ENCODE measurements around the gene RASSF1. TPM values are rescaled to one million over a fixed set of nuclear protein-coding genes. Genes with fewer than 3 reads are reported as not detected.

RASSF1 gene
- total RNA-seq, 1 donor from 2014 or later, result 26.5 TPM

GRCh38 chr3:50388720-50389413 is 48.2 kb upstream of the RASSF1 start:
- Histone ChIP-seq H3K9me3 (ENCODE audit: insufficient read depth, low read depth, low read length) (no peaks in the 10 kb centered on the region), H3K4me1 (ENCODE audit: insufficient read depth, low read length) (peaks cover 8% of the 10 kb centered on the region), H3K79me2 (ENCODE audit: insufficient read depth, low read length) (no peaks in the 10 kb centered on the region), H3K4me2 (ENCODE audit: low read length) (no peak overlapping the region), H4K20me1 (ENCODE audit: insufficient read depth, low read length) (no peaks in the 10 kb centered on the region), H3K4me3 (ENCODE audit: insufficient read depth, low read depth, low read length) (no peak overlapping the region), H3K27ac (ENCODE audit: low read depth, low read length) (no peak overlapping the region), H3K9ac (ENCODE audit: low read length) (no peak overlapping the region), H2AFZ (ENCODE audit: low read depth, low read length) (no peak overlapping the region), H3K27me3 (ENCODE audit: insufficient read depth, low read length) (no peaks in the 10 kb centered on the region), H3K36me3 (ENCODE audit: insufficient read depth, low read length) (no peaks in the 10 kb centered on the region)
- Mint-ChIP-seq H3K4me1 (ENCODE audit: low read depth, unreplicated experiment) (peaks cover 2% of the 10 kb centered on the region), H3K4me3 (ENCODE audit: unreplicated experiment) (no peak overlapping the region), H3K27ac (ENCODE audit: unreplicated experiment) (no peak overlapping the region), H3K36me3 (ENCODE audit: low read depth, unreplicated experiment) (no peaks in the 10 kb centered on the region), H3K9me3 (ENCODE audit: unreplicated experiment) (no peaks in the 10 kb centered on the region), H3K27me3 (ENCODE audit: low read depth, unreplicated experiment) (peaks cover 29% of the 10 kb centered on the region)
- TF ChIP-seq EZH2 (IDR thresholded peaks at IDR 0.05; ENCODE audit: insufficient read depth, low read length), result no peak
- TF ChIP-seq, protein P1, sequence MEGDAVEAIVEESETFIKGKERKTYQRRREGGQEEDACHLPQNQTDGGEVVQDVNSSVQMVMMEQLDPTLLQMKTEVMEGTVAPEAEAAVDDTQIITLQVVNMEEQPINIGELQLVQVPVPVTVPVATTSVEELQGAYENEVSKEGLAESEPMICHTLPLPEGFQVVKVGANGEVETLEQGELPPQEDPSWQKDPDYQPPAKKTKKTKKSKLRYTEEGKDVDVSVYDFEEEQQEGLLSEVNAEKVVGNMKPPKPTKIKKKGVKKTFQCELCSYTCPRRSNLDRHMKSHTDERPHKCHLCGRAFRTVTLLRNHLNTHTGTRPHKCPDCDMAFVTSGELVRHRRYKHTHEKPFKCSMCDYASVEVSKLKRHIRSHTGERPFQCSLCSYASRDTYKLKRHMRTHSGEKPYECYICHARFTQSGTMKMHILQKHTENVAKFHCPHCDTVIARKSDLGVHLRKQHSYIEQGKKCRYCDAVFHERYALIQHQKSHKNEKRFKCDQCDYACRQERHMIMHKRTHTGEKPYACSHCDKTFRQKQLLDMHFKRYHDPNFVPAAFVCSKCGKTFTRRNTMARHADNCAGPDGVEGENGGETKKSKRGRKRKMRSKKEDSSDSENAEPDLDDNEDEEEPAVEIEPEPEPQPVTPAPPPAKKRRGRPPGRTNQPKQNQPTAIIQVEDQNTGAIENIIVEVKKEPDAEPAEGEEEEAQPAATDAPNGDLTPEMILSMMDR (IDR thresholded peaks at IDR 0.05; ENCODE audit: insufficient read depth, low read depth, low read length), result no peak
- FAIRE-seq (no peak), DNase-seq (ENCODE audit: low read depth) (peak; percentile 34)

- no peaks in the 10 kb centered on the region for H3K79me2 ChIP-seq (ENCODE audit: insufficient read depth, low read length)
Measured at GRCh38 chr3:50388016-50388719, 47.5 kb upstream of the RASSF1 start.

More at GRCh38 chr3:50388016-50388719, 47.5 kb upstream of the RASSF1 start:
- H3K4me1 Mint-ChIP-seq (ENCODE audit: low read depth, unreplicated experiment), result peaks cover 2% of the 10 kb centered on the region
- Histone ChIP-seq H4K20me1 (ENCODE audit: insufficient read depth, low read length) (no peaks in the 10 kb centered on the region), H3K4me2 (ENCODE audit: low read length) (no peak overlapping the region), H3K4me3 (ENCODE audit: insufficient read depth, low read depth, low read length) (no peak overlapping the region), H3K27ac (ENCODE audit: low read depth, low read length) (no peak overlapping the region), H3K4me1 (ENCODE audit: insufficient read depth, low read length) (peaks cover 8% of the 10 kb centered on the region), H3K9ac (ENCODE audit: low read length) (no peak overlapping the region), H3K36me3 (ENCODE audit: insufficient read depth, low read length) (no peaks in the 10 kb centered on the region), H3K27me3 (ENCODE audit: insufficient read depth, low read length) (no peaks in the 10 kb centered on the region), H2AFZ (ENCODE audit: low read depth, low read length) (no peak overlapping the region), H3K9me3 (ENCODE audit: insufficient read depth, low read depth, low read length) (no peaks in the 10 kb centered on the region)
- H3K36me3 Mint-ChIP-seq (ENCODE audit: low read depth, unreplicated experiment), result no peaks in the 10 kb centered on the region
- no peaks in the 10 kb centered on the region for H3K9me3 Mint-ChIP-seq (ENCODE audit: unreplicated experiment)
- DNase-seq (ENCODE audit: low read depth) (no peak), FAIRE-seq (no peak)
- TF ChIP-seq EZH2 (IDR thresholded peaks at IDR 0.05; ENCODE audit: insufficient read depth, low read length), result no peak
- TF ChIP-seq, protein P1 (IDR thresholded peaks at IDR 0.05; ENCODE audit: insufficient read depth, low read depth, low read length), result peak; percentile 10
- H3K27me3 Mint-ChIP-seq (ENCODE audit: low read depth, unreplicated experiment), result peaks cover 35% of the 10 kb centered on the region
- no peak overlapping the region for H3K27ac Mint-ChIP-seq (ENCODE audit: unreplicated experiment)
- no peak overlapping the region for H3K4me3 Mint-ChIP-seq (ENCODE audit: unreplicated experiment)

All from astrocyte (in vitro differentiated cells and primary cell).